ENCODE results near the gene SALL4.
"Not testable (repeated sequence)": the region's sequence is repeated elsewhere in the genome, so short reads cannot be mapped to it uniquely, and the experiment has no call there.

The SALL4 gene

DNA sequence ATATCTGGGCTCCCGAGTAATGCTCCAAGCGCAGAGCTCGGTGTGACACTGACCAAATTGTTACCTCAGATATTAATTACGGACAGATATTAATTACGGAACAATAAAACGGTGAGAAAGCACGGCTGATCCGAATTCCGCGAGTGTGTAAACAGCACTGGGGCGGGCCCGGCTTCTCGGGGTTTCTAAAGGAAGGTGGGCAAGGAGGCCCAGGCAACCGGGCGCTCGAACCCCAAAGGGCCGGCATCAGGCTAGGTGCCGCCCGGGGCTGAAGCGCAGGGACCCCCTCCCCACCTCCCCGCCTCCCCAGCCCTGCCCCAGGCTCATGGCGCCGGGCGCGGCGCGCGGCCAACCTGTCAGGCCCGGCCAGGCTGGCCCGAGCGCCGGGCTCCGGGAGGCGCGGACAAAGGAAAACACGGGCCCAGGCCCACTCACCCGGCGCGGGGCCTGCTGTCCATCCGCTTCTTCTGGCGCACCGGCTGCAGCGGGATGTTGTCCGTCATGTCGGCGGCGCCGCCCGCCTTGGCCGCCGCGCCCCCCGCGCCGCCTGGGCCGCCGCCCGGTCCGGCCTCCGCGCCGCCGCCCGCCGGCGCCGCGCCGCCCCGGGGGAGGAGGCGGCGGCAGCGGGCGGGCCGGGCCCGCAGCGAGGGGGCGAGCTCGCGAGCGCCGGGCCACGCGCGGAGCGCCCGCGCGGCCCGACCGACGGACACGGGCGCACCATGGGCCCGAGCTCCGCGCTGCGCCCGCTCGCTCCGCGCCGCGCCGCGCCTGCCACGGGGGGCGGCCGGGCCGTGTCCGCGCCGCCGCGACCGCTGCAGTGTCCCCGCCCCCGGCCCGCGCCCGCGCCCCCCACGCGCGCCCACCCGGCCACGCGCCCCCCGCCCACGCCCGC is 34.2 kb downstream of the SALL4 start, which contains the start of gene ATP9A:
TSS of gene ATP9A (minus strand) at position 524 of the 892 bp plus-strand sequence. CDS start at position 503, 21 bp downstream.
- H3K27ac ChIP-seq, result peak within 1 kb of the TSS; percentile 67
- no peak for DNase-seq (ENCODE audit: low read depth, low spot score)

DNA sequence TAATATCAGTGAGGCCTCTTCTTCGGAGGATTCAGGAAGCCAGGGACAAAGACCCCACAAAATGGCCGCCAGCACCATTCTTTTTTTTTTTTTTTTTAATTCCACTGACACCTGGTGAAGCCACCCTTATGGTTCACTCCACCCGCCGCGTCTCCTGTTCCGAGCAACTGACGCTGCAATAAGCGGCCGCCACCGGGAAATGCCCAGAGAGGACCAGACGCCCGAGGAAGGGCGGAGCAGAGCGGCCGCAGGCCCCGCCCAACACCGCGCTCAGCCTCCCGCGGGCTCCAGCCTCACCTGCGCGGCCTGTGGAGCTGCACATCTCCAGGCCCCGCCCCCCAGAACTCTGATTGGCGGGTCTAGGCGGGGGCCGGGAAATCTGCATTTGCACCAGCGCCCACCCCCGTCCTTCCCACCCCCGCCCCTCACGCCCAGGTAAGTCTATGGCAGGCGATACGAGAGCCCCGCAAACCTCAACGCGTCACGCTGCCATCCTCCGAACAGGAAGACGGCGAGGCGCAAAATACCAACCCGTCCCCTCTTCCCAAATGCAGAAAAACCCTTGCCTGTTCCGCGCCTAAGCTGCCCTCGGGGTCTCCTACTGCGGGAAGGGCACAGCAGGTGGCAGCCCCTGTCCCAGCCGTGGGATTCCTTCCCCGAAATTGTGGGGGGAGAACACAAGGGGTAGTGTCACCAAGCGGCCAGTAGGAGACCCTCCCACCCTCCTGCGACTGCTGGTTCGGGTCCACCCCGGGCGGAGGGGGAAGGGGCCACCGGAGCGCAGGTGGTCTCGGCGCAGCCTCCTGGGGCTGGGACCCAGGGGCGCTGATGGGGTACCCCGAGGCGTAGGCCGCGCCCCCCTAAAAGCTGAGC is 35.1 kb downstream of the SALL4 start:
- H3K27ac ChIP-seq, result peak overlapping the region; percentile 67

DNA sequence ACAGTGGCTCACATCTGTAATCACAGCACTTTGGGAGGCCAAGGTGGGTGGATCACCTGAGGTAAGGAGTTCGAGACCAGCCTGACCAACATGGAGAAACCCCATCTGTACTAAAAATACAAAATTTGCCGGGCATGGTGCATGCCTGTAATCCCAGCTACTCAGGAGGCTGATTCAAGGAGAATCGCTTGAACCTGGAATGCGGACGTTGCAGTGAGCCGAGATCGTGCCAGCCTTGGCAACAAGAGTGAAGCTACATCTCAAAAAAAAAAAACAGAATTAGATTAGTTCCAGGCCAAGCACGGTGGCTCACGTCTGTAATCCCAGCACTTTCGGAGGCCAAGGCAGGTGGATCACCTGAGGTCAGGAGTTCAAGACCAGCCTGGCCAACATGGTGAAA is 36.9 kb downstream of the SALL4 start:
- H3K27ac ChIP-seq, result not testable (repeated sequence)

More for the DNA sequence above, 35.1 kb downstream of the SALL4 start:
- DNase-seq (ENCODE audit: low read depth, low spot score), result peak; percentile 58

DNA sequence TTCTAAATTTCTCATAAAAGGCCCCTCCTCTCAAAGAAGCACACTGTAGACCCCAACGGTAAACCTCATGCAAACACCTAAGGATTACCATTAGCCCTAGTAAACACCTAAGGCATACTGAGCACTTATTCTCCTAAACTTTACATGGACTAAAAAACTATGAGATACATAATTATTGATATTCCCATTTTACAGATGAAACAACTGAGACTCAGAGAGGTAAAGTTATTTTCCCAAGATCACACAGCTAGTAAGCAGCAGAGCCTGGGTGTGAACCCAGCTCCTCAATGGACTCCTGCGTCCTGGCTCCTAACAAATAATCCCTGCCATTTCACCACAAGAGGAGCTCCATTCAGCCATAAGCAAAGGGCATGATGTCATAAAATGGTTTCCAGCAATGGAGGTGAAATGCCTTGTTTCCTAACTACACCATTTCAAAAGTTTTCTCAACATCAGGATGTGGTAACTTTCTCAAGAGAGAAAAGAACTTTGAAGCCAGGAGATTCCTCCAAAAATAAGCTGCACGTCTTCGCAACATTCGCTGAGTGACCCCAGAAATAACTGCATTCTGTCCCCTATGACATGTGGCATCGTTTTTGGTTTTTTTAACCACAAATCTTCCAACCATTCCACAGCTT is 38.2 kb downstream of the SALL4 start:
- no peak overlapping the region for H3K27ac ChIP-seq
- DNase-seq (ENCODE audit: low read depth, low spot score), result no peak

More for the DNA sequence above, 36.9 kb downstream of the SALL4 start:
- not testable (repeated sequence) for DNase-seq (ENCODE audit: low read depth, low spot score)

DNA sequence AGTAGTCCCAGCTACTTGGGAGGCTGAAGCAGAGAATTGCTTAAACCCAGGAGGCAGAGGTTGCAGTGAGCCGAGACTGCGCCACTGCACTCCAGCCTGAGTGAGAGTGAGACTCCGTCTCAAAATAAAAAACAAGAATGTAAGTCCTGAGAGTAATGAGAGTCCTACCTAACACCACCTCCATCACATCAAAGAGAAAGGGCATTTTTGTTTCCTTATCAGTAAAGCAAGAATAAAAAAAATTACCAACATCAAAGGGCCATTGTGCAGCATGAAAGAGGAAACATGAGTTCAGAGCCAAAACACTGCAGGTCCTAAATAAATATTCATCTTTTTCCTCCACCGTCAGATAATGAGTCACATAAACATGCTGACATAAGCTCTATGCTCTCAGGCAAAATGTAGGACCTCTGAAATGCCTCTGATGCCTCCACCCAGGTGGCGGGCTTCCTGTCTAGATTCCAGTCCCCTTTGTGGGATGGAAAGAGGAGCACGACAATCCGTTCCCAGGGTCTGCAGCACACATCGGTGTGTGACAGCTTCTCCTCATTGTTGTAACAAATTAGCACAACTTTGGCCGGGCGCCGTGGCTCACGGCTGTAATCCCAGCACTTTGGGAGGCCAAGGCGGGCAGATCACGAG is 41.3 kb downstream of the SALL4 start:
- H3K27ac ChIP-seq, result no peak overlapping the region
- DNase-seq (ENCODE audit: low read depth, low spot score), result no peak

DNA sequence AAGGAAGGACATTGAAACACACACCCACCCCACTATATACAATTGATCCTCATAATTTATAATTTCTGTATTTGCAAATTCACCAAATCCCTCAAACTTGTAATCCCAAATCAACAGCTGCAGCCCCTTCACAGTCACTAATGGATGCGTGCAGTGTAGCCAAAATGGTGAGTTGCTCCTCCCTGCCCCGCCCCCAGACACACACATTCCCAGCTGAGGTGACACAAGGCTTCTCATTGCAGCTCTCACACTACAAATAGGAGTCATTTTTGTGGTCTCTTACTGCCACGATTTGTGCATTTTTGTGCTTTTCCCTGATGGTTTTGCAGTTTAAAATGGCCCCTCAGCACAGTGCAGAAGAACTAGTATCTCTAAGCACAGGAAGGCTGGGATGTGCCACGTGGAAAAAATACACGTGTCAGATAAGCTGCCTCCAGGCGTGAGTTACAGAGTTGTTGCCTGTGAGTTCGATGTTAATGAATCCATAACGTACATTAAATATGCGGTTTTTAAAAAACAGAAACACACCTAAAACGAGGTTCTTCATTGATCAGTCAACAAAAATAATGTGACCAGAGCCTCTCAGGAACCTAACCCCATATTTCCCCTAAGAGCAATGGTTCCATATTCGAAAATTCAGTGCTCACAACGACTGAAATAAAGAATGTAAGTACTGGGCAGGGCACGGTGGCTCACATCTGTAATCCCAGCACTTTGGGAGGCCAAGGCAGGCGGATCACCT is 42.4 kb downstream of the SALL4 start:
- no peak overlapping the region for H3K27ac ChIP-seq
- DNase-seq (ENCODE audit: low read depth, low spot score), result no peak

DNA sequence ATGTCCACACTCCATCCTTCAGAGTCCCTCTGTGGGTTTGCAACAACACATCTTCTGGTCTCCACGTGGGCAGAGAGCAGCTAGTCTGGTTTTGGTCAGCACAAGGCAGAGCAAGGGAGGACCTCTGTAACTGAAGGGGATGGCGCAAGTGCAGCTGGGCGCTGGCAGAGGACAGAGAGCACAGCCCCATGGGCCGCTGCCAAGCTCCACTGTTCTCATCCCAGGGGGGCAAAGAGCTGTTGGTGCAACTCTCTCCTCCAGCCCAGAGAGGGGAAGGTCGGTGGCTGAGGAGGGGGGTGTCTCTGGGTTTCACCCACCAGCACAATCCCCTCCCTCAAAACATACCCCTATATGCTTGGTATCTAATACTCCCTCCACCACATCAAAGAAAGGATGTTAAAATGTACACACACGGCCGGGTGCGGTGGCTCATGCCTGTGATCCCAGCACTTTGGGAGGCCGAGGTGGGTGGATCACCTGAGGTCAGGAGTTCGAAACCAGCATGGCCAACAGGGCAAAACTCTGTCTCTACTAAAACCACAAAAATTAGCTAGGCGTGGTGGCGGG is 43.3 kb downstream of the SALL4 start:
- no peak overlapping the region for H3K27ac ChIP-seq
- DNase-seq (ENCODE audit: low read depth, low spot score), result no peak

DNA sequence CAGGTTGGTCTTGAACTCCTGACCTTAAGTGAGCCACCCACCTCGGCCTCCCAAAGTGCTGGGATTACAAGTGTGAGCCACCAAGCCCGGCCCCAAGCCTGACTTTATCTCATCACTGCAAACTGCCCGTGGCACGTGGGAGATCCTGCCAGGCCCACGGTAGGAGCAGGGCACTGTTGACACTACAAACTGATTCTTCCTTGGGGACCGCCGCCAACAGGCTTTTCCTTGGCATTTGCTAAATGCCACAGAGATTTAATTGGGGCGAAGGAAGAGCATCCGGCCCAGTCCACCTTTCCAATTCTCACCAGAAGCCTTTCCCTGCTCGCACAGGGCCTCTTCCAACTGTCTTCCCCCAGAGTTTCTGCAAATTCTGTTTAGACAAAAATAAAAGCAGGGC is 45.1 kb downstream of the SALL4 start:
- no peak for DNase-seq (ENCODE audit: low read depth, low spot score)

GRCh38 chr20:51756653-51757052 is 45.7 kb downstream of the SALL4 start:
- H3K27ac ChIP-seq, result no peak overlapping the region
- no peak for DNase-seq (ENCODE audit: low read depth, low spot score)

More for the DNA sequence above, 45.1 kb downstream of the SALL4 start:
- no peak overlapping the region for H3K27ac ChIP-seq

GRCh38 chr20:51753220-51753619 is 49.1 kb downstream of the SALL4 start:
- H3K27ac ChIP-seq, result peak overlapping the region; percentile 86
- not testable (repeated sequence) for DNase-seq (ENCODE audit: low read depth, low spot score)

DNA sequence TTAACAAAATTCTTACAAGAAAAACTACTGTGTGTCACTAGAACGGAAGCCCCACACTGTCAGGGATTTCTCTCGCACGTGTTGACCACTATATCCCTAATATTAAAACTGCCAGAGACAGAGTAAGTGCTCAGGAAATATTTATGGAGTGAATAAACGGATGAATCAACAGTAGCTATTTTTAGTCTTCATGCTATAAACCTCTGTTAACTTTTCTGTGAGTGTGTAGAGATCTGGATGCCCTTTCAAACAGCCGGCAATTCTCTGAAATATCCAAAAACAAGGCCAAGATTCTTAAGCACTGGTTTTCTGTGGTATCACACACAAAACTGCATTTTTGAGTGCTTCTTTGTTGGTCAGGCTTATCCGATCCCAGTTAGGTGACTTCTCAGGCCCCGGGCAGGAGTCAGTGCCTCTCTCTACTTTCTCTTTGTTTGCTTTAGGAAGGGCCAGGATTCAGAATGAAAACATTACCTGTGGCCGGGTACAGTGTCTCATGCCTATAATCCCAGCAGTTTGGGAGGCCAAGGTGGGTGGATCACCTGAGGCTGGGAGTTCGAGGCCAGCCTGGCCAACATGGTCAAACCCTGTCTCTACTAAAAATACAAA is 49.9 kb downstream of the SALL4 start:
- DNase-seq (ENCODE audit: low read depth, low spot score), result peak; percentile 37
- H3K27ac ChIP-seq, result peak overlapping the region; percentile 86

DNA sequence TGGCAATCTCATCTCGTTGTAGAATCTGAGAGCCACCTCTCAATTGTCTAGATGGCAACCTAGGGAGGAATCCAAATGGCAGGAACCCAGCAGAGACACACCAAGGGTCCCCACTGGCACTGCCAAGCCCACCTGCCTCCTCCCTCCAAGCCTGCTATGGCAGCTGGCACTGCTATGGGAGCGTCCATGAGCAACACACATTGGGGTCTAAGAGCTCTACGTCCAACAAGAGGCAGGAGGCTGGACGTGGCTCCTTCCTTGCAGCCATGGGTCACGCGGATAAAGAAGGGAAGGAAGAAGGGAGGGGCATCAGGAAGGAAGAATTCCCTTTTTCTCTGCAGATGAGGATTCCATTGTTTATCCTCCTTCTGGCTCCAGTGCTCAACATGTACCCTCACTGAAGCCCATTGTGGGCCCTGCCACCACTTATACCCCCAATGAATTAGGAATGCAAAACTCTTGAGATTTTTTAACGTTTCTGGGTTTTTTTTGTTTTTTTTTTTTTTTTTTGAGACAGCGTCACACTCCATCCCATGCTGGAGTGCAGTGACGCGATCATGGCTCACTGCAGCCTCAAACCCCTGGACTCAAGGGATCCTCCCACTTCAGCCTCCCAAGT is 51.4 kb downstream of the SALL4 start:
- DNase-seq (ENCODE audit: low read depth, low spot score), result no peak
- H3K27ac ChIP-seq, result peak overlapping the region; percentile 69

- peak overlapping the region; percentile 69 for H3K27ac ChIP-seq
- DNase-seq (ENCODE audit: low read depth, low spot score), result peak; percentile 96
These were observed 52.1 kb downstream of the SALL4 start for GRCh38 chr20:51750037-51750769.

DNA sequence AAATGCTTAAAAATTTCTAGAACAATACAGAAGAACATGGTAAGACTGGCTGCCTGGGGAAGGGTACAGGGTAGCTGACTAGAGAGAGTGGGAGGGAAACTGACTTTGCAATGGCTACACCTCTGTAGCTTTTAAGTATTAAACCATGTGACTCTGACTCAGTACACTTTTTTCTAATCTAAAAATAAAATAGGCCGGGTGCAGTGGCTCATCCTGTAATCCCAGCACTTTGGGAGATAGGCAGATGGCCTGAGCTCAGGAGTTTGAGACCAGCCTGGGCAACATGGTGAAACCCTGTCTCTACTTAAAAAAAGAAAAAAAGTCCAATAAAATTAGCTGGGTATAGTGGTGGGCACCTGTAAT is 52.7 kb downstream of the SALL4 start:
- peak; percentile 48 for DNase-seq (ENCODE audit: low read depth, low spot score)
- peak overlapping the region; percentile 69 for H3K27ac ChIP-seq

DNA sequence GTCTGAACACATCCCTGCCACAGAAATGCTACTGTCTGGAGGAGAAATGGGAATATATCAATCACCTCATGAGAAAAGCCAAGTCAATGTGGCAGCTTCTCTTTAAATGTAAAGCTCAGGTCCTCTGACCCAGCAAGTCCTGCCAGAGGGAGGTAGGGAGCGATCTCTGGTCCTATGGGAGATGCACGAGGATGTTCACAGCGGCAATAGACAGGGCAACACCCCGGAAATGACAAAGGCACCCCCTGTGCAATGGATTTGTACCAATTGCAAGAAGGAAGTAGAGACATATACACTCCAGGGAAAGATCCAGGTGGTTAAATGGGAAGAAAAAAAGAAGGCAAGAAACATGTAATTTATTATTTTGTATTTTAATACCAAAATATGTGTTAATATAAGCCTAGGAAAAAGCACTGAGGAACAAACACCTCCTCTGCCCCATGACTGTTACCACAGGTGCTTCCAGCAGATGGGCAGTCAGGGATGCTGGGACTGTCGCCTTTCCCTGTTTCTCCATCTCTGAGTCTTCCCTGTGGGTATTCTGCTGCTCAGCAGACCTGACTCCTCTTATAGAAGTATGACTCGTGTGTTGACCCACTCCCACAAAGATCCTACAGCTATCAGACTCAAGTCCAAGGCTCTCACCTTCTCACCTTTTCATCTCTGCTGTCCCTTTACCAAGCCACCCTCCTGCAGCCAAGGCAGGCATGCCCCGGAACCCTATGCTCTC is 55.0 kb downstream of the SALL4 start:
- no peak for DNase-seq (ENCODE audit: low read depth, low spot score)
- H3K27ac ChIP-seq, result no peak overlapping the region

DNA sequence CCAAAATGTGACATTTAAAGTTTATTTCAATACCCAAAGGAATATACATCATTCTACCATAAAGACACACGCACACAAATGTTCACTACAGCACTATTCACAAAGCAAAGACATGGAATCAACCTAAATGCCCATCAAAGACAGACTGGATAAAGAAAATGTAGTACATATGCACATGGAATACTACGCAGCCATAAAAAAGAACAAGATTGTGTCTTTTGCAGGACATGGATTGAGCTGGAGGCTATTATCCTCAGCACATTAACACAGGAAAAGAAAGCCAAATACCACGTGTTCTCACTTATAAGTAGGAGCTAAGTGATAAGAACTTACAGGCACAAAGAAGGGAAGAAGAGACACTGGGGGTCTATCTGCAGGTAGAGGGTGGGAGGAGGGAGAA is 56.5 kb downstream of the SALL4 start:
- H3K27ac ChIP-seq, result no peak overlapping the region
- no peak for DNase-seq (ENCODE audit: low read depth, low spot score)

GRCh38 chr20:51740838-51741237 is 61.5 kb downstream of the SALL4 start:
- no peak for DNase-seq (ENCODE audit: low read depth, low spot score)
- H3K27ac ChIP-seq, result no peak overlapping the region
